ENCODE measurements around the gene FAM107B. TPM values are rescaled to one million over a fixed set of nuclear protein-coding genes. Genes with fewer than 3 reads are reported as not detected.

Gene FAM107B
- total and polyA plus RNA-seq, 2 donors (not counting 3 experiments of a cell fraction or from before 2014, with no cell fraction given), result 39.2 to 176 TPM

GRCh38 chr10:14533295-14533694 lies 241.4 kb downstream of the FAM107B start:
- TF ChIP-seq POLR2A (IDR thresholded peaks at IDR 0.05; ENCODE audit: low read depth, low read length) (no peak), FOS (IDR thresholded peaks at IDR 0.05; ENCODE audit: borderline replicate concordance, insufficient read depth, low read length) (no peak), MAX (IDR thresholded peaks at IDR 0.05; ENCODE audit: insufficient read depth, insufficient read length) (no peak)
- Histone ChIP-seq H3K9me1 (replicated peaks; ENCODE audit: control insufficient read depth, extremely low read depth, insufficient read depth, low read length) (no peaks in the 10 kb centered on the region), H3K9me3 (replicated peaks; ENCODE audit: control insufficient read depth, insufficient read depth, low read length) (no peaks in the 10 kb centered on the region), H3K4me2 (ENCODE audit: insufficient read depth, low read length) (no peak overlapping the region), H2AFZ (ENCODE audit: low read depth, low read length) (no peak overlapping the region), H3K27ac (ENCODE audit: insufficient read depth, low read depth, low read length) (no peak overlapping the region), H3K79me2 (ENCODE audit: control insufficient read depth, insufficient read depth, low read length) (peaks cover 94% of the 10 kb centered on the region), H3K4me3 (replicated peaks in 1 of 3; ENCODE audit: insufficient read depth in 1 of 3, low read depth in 1 of 3, low read length in 3 of 3) (no peak overlapping the region), H3K27me3 (ENCODE audit: control insufficient read depth in 2 of 2, insufficient read depth in 2 of 2, low read length in 2 of 2) (no peaks in the 10 kb centered on the region), H3K36me3 (ENCODE audit: control insufficient read depth in 2 of 2, extremely low read depth in 1 of 2, insufficient read depth in 2 of 2, low read length in 2 of 2) (peaks cover 19 to 22% of the 10 kb centered on the region in 2 experiments), H3K9ac (replicated peaks; ENCODE audit: extremely low read depth, insufficient read depth, low read length) (no peak overlapping the region), H3K4me1 (ENCODE audit: control insufficient read depth, extremely low read depth, insufficient read depth, low read length) (peaks cover 22% of the 10 kb centered on the region), H4K20me1 (replicated peaks; ENCODE audit: control insufficient read depth, extremely low read depth, insufficient read depth, low read length) (no peaks in the 10 kb centered on the region)
- FAIRE-seq, result no peak
- no peak for DNase-seq (ENCODE audit: low read depth, low spot score)
- CTCF ChIA-PET, result interaction anchor here (0.7 to 1.2 kb wide), 2 partner anchors 10 to 290 kb away, joined by 3 to 6 read pairs; no protein-coding TSS in a partner anchor
- POLR2A ChIA-PET, result no interaction called here
- dilution Hi-C loops (cut with MboI; ENCODE audit: extremely low pct_ligation_motif_present, low sequenced_read_pairs) (no loop called here), intact Hi-C loops (cut with micrococcal nuclease) (no loop called here)
- BruUV-seq (replicated peaks), result no TSS peak

- Histone ChIP-seq H2AFZ (ENCODE audit: low read depth, low read length) (no peak overlapping the region), H4K20me1 (replicated peaks; ENCODE audit: control insufficient read depth, extremely low read depth, insufficient read depth, low read length) (no peaks in the 10 kb centered on the region), H3K79me2 (ENCODE audit: control insufficient read depth, insufficient read depth, low read length) (peaks cover 90% of the 10 kb centered on the region), H3K27me3 (ENCODE audit: control insufficient read depth in 2 of 2, insufficient read depth in 2 of 2, low read length in 2 of 2) (no peaks in the 10 kb centered on the region), H3K36me3 (ENCODE audit: control insufficient read depth in 2 of 2, extremely low read depth in 1 of 2, insufficient read depth in 2 of 2, low read length in 2 of 2) (peaks cover 18 to 19% of the 10 kb centered on the region in 2 experiments), H3K4me3 (replicated peaks in 1 of 3; ENCODE audit: insufficient read depth in 1 of 3, low read depth in 1 of 3, low read length in 3 of 3) (no peak overlapping the region), H3K9me1 (replicated peaks; ENCODE audit: control insufficient read depth, extremely low read depth, insufficient read depth, low read length) (no peaks in the 10 kb centered on the region), H3K9ac (replicated peaks; ENCODE audit: extremely low read depth, insufficient read depth, low read length) (no peak overlapping the region), H3K4me1 (ENCODE audit: control insufficient read depth, extremely low read depth, insufficient read depth, low read length) (peaks cover 25% of the 10 kb centered on the region), H3K4me2 (ENCODE audit: insufficient read depth, low read length) (no peak overlapping the region), H3K9me3 (replicated peaks; ENCODE audit: control insufficient read depth, insufficient read depth, low read length) (no peaks in the 10 kb centered on the region), H3K27ac (ENCODE audit: insufficient read depth, low read depth, low read length) (peak overlapping the region; percentile 25)
- ChIA-PET POLR2A (no interaction called here), CTCF (interaction anchor here (1.2 kb wide), 1 partner anchor 291 kb away, joined by 3 read pairs; no protein-coding TSS in a partner anchor)
- intact Hi-C loops (cut with micrococcal nuclease), result no loop called here
- dilution Hi-C loops (cut with MboI; ENCODE audit: extremely low pct_ligation_motif_present, low sequenced_read_pairs), result no loop called here
- FAIRE-seq (no peak), DNase-seq (ENCODE audit: low read depth, low spot score) (no peak)
- no TSS peak for BruUV-seq (replicated peaks)
- no peak for TF ChIP-seq MAX (IDR thresholded peaks at IDR 0.05; ENCODE audit: insufficient read depth, insufficient read length)
Observed at GRCh38 chr10:14532473-14533251, 242.0 kb downstream of the FAM107B start.

Data from endothelial cell of umbilical vein (primary cell).